ENCODE data around the gene NSMCE1.
"Not testable (repeated sequence)": the region's sequence is repeated elsewhere in the genome, so short reads cannot be mapped to it uniquely, and the experiment has no call there.

NSMCE1 gene

DNA sequence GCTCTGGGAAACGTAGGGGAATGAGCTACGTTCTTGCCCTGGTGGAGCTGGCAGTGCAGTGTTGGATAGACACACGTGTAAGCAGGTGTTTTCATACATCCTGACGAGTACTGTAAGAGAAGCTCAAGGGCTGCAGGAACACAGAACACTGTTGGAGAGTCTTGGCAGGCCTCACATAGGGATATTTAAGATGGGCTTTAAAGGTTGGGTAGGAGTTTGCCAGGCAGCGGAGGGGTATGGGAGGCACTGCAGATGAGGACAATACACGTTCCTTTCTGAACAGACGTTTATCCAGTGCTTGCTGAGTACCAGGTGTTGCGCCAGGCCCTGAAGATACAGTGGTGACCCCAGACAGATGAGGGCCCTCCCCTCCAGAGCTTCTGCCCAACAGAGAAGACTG is 59.0 kb downstream of the NSMCE1 start:
- no peak for DNase-seq (ENCODE audit: low read depth in 1 of 2, low spot score in 1 of 2)
- no peaks in the 10 kb centered on the region for H3K27me3 ChIP-seq (ENCODE audit: insufficient read depth, poor library complexity, severe bottlenecking)
- H3K27ac ChIP-seq (replicated peaks) = no peak overlapping the region
- no peak overlapping the region for H3K4me3 ChIP-seq (replicated peaks; ENCODE audit: insufficient read depth, low read length)
- TF ChIP-seq SPI1 (IDR thresholded peaks at IDR 0.05; ENCODE audit: borderline replicate concordance, low read depth) = no peak
- TF ChIP-seq, protein P1, sequence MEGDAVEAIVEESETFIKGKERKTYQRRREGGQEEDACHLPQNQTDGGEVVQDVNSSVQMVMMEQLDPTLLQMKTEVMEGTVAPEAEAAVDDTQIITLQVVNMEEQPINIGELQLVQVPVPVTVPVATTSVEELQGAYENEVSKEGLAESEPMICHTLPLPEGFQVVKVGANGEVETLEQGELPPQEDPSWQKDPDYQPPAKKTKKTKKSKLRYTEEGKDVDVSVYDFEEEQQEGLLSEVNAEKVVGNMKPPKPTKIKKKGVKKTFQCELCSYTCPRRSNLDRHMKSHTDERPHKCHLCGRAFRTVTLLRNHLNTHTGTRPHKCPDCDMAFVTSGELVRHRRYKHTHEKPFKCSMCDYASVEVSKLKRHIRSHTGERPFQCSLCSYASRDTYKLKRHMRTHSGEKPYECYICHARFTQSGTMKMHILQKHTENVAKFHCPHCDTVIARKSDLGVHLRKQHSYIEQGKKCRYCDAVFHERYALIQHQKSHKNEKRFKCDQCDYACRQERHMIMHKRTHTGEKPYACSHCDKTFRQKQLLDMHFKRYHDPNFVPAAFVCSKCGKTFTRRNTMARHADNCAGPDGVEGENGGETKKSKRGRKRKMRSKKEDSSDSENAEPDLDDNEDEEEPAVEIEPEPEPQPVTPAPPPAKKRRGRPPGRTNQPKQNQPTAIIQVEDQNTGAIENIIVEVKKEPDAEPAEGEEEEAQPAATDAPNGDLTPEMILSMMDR (IDR thresholded peaks at IDR 0.05; ENCODE audit: insufficient read depth, low read length) = no peak
- TF ChIP-seq GABPA (IDR thresholded peaks at IDR 0.05; ENCODE audit: low read depth) = no peak
- TF ChIP-seq, protein P2, sequence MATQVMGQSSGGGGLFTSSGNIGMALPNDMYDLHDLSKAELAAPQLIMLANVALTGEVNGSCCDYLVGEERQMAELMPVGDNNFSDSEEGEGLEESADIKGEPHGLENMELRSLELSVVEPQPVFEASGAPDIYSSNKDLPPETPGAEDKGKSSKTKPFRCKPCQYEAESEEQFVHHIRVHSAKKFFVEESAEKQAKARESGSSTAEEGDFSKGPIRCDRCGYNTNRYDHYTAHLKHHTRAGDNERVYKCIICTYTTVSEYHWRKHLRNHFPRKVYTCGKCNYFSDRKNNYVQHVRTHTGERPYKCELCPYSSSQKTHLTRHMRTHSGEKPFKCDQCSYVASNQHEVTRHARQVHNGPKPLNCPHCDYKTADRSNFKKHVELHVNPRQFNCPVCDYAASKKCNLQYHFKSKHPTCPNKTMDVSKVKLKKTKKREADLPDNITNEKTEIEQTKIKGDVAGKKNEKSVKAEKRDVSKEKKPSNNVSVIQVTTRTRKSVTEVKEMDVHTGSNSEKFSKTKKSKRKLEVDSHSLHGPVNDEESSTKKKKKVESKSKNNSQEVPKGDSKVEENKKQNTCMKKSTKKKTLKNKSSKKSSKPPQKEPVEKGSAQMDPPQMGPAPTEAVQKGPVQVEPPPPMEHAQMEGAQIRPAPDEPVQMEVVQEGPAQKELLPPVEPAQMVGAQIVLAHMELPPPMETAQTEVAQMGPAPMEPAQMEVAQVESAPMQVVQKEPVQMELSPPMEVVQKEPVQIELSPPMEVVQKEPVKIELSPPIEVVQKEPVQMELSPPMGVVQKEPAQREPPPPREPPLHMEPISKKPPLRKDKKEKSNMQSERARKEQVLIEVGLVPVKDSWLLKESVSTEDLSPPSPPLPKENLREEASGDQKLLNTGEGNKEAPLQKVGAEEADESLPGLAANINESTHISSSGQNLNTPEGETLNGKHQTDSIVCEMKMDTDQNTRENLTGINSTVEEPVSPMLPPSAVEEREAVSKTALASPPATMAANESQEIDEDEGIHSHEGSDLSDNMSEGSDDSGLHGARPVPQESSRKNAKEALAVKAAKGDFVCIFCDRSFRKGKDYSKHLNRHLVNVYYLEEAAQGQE (IDR thresholded peaks at IDR 0.05; ENCODE audit: insufficient replicate concordance, low read depth) = no peak
- no peak for TF ChIP-seq POLR2AphosphoS5 (IDR thresholded peaks at IDR 0.05; ENCODE audit: low read depth)

DNA sequence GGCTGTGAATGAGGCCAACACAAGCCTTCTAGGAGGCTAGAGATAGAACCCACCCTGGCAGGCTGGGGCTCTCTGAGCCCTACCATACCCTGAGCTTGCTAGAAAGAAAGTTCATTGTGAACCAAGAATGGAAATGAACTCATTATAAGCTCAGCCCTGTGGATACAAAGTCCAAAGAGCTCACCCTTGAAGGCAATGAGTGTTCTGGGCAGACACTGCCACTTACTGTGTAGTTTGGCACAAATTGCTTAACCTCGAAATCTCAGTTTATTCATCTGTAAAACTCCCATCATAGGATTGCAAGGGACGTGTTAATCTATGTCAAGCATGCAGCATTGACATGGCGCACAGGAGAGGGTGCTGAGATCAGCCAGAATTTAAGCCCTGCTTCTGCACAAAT is 59.8 kb downstream of the NSMCE1 start:
- Histone ChIP-seq H3K27ac (replicated peaks) (no peak overlapping the region), H3K27me3 (ENCODE audit: insufficient read depth, poor library complexity, severe bottlenecking) (no peaks in the 10 kb centered on the region), H3K4me3 (replicated peaks; ENCODE audit: insufficient read depth, low read length) (no peak overlapping the region)
- DNase-seq (ENCODE audit: low read depth in 1 of 2, low spot score in 1 of 2) = no peak
- no peak for TF ChIP-seq SPI1 (IDR thresholded peaks at IDR 0.05; ENCODE audit: borderline replicate concordance, low read depth)
- TF ChIP-seq GABPA (IDR thresholded peaks at IDR 0.05; ENCODE audit: low read depth) = no peak
- TF ChIP-seq, protein P2 (IDR thresholded peaks at IDR 0.05; ENCODE audit: insufficient replicate concordance, low read depth) = no peak
- TF ChIP-seq POLR2AphosphoS5 (IDR thresholded peaks at IDR 0.05; ENCODE audit: low read depth) = no peak
- TF ChIP-seq, protein P1 (IDR thresholded peaks at IDR 0.05; ENCODE audit: insufficient read depth, low read length) = no peak

DNA sequence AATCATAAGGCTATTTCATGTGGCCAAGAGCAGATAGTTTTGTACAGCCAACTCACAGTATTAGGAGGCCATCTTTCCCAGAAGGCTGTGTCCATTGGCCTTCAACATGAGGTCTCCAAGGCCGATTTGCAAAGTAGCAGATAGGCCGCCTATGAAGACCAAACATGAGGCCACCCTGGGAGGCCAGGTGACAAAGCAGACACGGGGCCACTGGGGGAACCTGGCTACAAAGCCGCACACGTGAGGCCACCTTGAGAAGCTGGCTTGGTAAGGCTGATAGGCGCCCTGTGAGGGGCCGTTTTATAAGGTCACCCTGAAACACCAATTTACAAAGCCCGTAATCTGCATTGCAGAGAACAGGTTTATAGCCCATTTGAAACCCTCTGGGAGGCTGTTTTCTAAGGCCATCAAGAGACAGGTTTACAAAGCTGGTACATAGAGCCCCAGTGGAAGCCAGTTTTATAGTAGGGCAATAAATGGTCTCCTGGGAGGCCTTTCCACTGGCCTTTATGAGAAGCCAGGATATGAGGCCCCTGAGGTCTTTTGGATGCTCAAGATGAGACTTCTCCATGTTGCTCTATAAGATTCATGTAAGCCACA is 60.4 kb downstream of the NSMCE1 start:
- Histone ChIP-seq H3K4me3 (replicated peaks; ENCODE audit: insufficient read depth, low read length) (no peak overlapping the region), H3K27me3 (ENCODE audit: insufficient read depth, poor library complexity, severe bottlenecking) (no peaks in the 10 kb centered on the region), H3K27ac (replicated peaks) (no peak overlapping the region)
- TF ChIP-seq SPI1 (IDR thresholded peaks at IDR 0.05; ENCODE audit: borderline replicate concordance, low read depth) (no peak), POLR2AphosphoS5 (IDR thresholded peaks at IDR 0.05; ENCODE audit: low read depth) (no peak), GABPA (IDR thresholded peaks at IDR 0.05; ENCODE audit: low read depth) (no peak)
- TF ChIP-seq, protein P1 (IDR thresholded peaks at IDR 0.05; ENCODE audit: insufficient read depth, low read length) = no peak
- TF ChIP-seq, protein P2 (IDR thresholded peaks at IDR 0.05; ENCODE audit: insufficient replicate concordance, low read depth) = no peak
- no peak for DNase-seq (ENCODE audit: low read depth in 1 of 2, low spot score in 1 of 2)

DNA sequence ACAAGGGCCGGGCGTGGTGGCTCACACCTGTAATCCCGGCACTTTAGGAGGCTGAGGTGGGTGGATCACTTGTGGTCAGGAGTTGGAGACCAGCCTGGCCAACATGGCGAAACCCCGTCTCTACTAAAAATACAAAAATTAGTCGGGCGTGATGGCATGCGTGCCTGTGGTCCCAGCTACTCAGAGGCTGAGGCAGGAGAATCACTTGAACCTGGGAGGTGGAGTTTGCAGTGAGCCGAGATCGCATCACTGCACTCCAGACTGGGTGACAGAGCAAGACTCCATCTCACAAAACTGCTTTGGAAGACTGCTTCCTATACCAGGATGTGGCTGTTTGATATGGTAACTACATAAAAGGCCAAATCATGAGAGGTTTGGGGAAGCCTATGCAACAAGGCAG is 61.5 kb downstream of the NSMCE1 start:
- not testable (repeated sequence) for H3K27me3 ChIP-seq (ENCODE audit: insufficient read depth, poor library complexity, severe bottlenecking); H3K27ac ChIP-seq (replicated peaks); H3K4me3 ChIP-seq (replicated peaks; ENCODE audit: insufficient read depth, low read length); DNase-seq (ENCODE audit: low read depth in 1 of 2, low spot score in 1 of 2)
